Measurements from ENCODE around the gene LIMCH1.

The LIMCH1 gene

GRCh38 chr4:41504167-41504818, 33.7 kb upstream of the LIMCH1 start:
- H3K9me3 ChIP-seq (ENCODE audit: control insufficient read depth, insufficient read depth, low read length), result no peaks in the 10 kb centered on the region
- no peak overlapping the region for H3K4me3 ChIP-seq (ENCODE audit: low read length)
- peaks cover 11% of the 10 kb centered on the region for H3K4me1 ChIP-seq (ENCODE audit: control insufficient read depth, low read length)
- no peaks in the 10 kb centered on the region for H3K79me2 ChIP-seq (ENCODE audit: control insufficient read depth, low read length)
- TF ChIP-seq EZH2phosphoT487 (IDR thresholded peaks at IDR 0.05; ENCODE audit: borderline replicate concordance, low read length), result no peak
- TF ChIP-seq, protein P1, sequence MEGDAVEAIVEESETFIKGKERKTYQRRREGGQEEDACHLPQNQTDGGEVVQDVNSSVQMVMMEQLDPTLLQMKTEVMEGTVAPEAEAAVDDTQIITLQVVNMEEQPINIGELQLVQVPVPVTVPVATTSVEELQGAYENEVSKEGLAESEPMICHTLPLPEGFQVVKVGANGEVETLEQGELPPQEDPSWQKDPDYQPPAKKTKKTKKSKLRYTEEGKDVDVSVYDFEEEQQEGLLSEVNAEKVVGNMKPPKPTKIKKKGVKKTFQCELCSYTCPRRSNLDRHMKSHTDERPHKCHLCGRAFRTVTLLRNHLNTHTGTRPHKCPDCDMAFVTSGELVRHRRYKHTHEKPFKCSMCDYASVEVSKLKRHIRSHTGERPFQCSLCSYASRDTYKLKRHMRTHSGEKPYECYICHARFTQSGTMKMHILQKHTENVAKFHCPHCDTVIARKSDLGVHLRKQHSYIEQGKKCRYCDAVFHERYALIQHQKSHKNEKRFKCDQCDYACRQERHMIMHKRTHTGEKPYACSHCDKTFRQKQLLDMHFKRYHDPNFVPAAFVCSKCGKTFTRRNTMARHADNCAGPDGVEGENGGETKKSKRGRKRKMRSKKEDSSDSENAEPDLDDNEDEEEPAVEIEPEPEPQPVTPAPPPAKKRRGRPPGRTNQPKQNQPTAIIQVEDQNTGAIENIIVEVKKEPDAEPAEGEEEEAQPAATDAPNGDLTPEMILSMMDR (IDR thresholded peaks at IDR 0.05; ENCODE audit: low read depth, low read length, poor library complexity, severe bottlenecking), result no peak
- no peaks in the 10 kb centered on the region for H4K20me1 ChIP-seq (ENCODE audit: control insufficient read depth, insufficient read depth, low read depth, low read length)
- H3K27ac ChIP-seq (ENCODE audit: low read depth, low read length), result no peak overlapping the region
- no peaks in the 10 kb centered on the region for H3K9me2 ChIP-seq (replicated peaks; ENCODE audit: control insufficient read depth, low read length)
- no peak overlapping the region for H3K4me2 ChIP-seq (ENCODE audit: low read length)
- no peaks in the 10 kb centered on the region for H3F3A ChIP-seq (ENCODE audit: control insufficient read depth, insufficient read depth)
- H3K27me3 ChIP-seq (ENCODE audit: control insufficient read depth, low read length), result 0 out of 2 replicates have a peak, but pooled peaks cover 3% of the 10 kb centered on the region
- no peaks in the 10 kb centered on the region for H3K36me3 ChIP-seq (ENCODE audit: control insufficient read depth, low read length)

- Histone ChIP-seq H3K4me3 (ENCODE audit: low read length) (no peak overlapping the region), H3K4me1 (ENCODE audit: control insufficient read depth, low read length) (peaks cover 11% of the 10 kb centered on the region), H3K4me2 (ENCODE audit: low read length) (no peak overlapping the region), H3K9me3 (ENCODE audit: control insufficient read depth, insufficient read depth, low read length) (no peaks in the 10 kb centered on the region), H3F3A (ENCODE audit: control insufficient read depth, insufficient read depth) (no peaks in the 10 kb centered on the region), H3K9me2 (replicated peaks; ENCODE audit: control insufficient read depth, low read length) (no peaks in the 10 kb centered on the region), H3K27me3 (ENCODE audit: control insufficient read depth, low read length) (0 out of 2 replicates have a peak, but pooled peaks cover 3% of the 10 kb centered on the region), H3K79me2 (ENCODE audit: control insufficient read depth, low read length) (no peaks in the 10 kb centered on the region), H3K36me3 (ENCODE audit: control insufficient read depth, low read length) (no peaks in the 10 kb centered on the region), H4K20me1 (ENCODE audit: control insufficient read depth, insufficient read depth, low read depth, low read length) (no peaks in the 10 kb centered on the region), H3K27ac (ENCODE audit: low read depth, low read length) (no peak overlapping the region)
- no peak for TF ChIP-seq EZH2phosphoT487 (IDR thresholded peaks at IDR 0.05; ENCODE audit: borderline replicate concordance, low read length)
- TF ChIP-seq, protein P1 (IDR thresholded peaks at IDR 0.05; ENCODE audit: low read depth, low read length, poor library complexity, severe bottlenecking), result no peak
These were observed 32.7 kb upstream of the LIMCH1 start for GRCh38 chr4:41505161-41505661.

DNA sequence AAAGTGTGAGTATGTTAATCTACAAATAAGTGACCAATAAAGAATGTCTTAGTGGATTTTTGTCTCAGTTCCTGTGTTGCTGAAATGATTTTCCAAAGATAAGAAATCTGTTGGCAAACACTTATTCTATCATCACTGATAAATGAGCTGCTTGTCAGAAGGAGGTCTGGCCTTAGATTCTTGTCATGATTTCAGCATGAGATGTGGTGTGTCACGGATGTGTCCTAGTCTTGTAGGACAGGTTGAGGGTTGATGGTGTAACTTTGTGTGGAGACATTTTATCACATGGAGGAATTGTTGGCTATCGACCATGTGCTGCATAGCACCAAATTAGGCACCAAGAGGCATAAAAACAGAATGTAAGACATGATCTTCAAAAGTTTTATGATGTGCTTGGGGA, 31.8 kb upstream of the LIMCH1 start:
- Histone ChIP-seq H3K36me3 (ENCODE audit: control insufficient read depth, low read length) (no peaks in the 10 kb centered on the region), H3K4me1 (ENCODE audit: control insufficient read depth, low read length) (peaks cover 11% of the 10 kb centered on the region)

More for the DNA sequence above, 31.8 kb upstream of the LIMCH1 start:
- Histone ChIP-seq H3F3A (ENCODE audit: control insufficient read depth, insufficient read depth) (no peaks in the 10 kb centered on the region), H3K27me3 (ENCODE audit: control insufficient read depth, low read length) (no peaks in the 10 kb centered on the region), H3K9me3 (ENCODE audit: control insufficient read depth, insufficient read depth, low read length) (no peaks in the 10 kb centered on the region), H3K27ac (ENCODE audit: low read depth, low read length) (no peak overlapping the region), H3K79me2 (ENCODE audit: control insufficient read depth, low read length) (no peaks in the 10 kb centered on the region), H3K9me2 (replicated peaks; ENCODE audit: control insufficient read depth, low read length) (no peaks in the 10 kb centered on the region), H3K4me2 (ENCODE audit: low read length) (no peak overlapping the region), H4K20me1 (ENCODE audit: control insufficient read depth, insufficient read depth, low read depth, low read length) (no peaks in the 10 kb centered on the region), H3K4me3 (ENCODE audit: low read length) (no peak overlapping the region)
- TF ChIP-seq, protein P1 (IDR thresholded peaks at IDR 0.05; ENCODE audit: low read depth, low read length, poor library complexity, severe bottlenecking), result no peak
- TF ChIP-seq EZH2phosphoT487 (IDR thresholded peaks at IDR 0.05; ENCODE audit: borderline replicate concordance, low read length), result no peak

Data from DOHH2 (cell line).